ENCODE data around the gene STYXL2.

The STYXL2 gene

DNA sequence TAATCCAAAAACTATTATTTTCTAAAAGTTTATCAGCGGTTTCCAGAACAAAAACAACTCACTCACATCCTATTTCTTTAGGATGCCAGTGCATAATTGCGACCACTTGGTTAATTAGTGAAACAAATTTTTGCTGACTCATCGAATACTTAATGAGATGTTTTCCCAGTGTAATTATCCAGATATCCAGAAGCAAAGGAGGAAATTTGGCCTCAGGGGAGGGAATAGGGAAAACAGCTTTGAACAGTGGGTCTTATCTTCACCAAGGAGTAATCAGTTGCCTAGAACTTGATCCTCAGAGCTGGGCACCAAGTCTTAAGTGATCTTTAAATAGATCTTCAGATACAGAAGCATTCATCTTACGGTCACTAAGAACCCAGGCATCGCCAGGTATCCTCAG, 24.3 kb downstream of the STYXL2 start:
- no peak for DNase-seq (ENCODE audit: low read depth)
- no peak overlapping the region for H3K4me3 ChIP-seq (ENCODE audit: control insufficient read depth, low read depth, low read length)
- TF ChIP-seq, protein P1, sequence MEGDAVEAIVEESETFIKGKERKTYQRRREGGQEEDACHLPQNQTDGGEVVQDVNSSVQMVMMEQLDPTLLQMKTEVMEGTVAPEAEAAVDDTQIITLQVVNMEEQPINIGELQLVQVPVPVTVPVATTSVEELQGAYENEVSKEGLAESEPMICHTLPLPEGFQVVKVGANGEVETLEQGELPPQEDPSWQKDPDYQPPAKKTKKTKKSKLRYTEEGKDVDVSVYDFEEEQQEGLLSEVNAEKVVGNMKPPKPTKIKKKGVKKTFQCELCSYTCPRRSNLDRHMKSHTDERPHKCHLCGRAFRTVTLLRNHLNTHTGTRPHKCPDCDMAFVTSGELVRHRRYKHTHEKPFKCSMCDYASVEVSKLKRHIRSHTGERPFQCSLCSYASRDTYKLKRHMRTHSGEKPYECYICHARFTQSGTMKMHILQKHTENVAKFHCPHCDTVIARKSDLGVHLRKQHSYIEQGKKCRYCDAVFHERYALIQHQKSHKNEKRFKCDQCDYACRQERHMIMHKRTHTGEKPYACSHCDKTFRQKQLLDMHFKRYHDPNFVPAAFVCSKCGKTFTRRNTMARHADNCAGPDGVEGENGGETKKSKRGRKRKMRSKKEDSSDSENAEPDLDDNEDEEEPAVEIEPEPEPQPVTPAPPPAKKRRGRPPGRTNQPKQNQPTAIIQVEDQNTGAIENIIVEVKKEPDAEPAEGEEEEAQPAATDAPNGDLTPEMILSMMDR (IDR thresholded peaks at IDR 0.05; ENCODE audit: control insufficient read depth, insufficient read depth, low read depth, low read length, missing control alignments), result no peak

DNA sequence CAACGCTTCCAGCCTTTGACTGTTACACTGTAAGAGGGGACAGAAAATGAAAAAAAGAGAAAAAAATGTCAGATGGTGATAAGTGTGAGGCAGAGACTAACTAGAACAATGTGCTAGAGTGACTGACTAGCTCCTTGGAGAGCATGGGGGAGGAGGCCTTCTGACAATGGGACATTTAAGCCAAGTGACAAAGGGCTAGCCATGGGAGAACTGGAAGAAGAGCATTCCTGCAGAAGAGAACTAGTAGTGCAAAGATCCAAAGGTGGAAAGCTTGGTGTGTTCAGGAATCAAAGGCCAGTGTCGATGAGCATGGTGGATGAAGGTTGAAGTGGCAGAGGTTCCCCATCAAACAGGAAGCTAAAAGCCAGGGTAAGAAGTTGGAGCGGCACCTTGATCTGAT, 25.8 kb downstream of the STYXL2 start:
- H3K4me3 ChIP-seq (ENCODE audit: control insufficient read depth, low read depth, low read length), result no peak overlapping the region
- DNase-seq (ENCODE audit: low read depth), result no peak
- TF ChIP-seq, protein P1 (IDR thresholded peaks at IDR 0.05; ENCODE audit: control insufficient read depth, insufficient read depth, low read depth, low read length, missing control alignments), result no peak

DNA sequence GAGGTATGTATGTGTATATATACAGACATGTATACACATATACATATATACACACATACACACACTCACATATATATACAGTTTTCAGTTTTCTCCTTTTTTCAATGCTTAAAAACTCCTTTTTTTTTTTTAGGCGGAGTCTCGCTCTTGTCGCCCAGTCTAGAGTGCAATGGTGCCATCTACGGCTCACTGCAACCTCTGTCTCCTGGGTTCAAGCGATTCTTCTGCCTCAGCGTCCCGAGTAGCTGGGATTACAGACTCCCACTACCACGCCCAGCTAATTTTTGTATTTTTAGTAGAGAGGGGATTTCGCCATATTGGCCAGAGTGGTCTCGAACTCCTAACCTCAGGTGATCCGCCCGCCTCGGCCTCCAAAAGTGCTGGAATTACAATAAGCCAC, 27.0 kb downstream of the STYXL2 start:
- DNase-seq (ENCODE audit: low read depth), result no peak
- TF ChIP-seq, protein P1 (IDR thresholded peaks at IDR 0.05; ENCODE audit: control insufficient read depth, insufficient read depth, low read depth, low read length, missing control alignments), result no peak
- no peak overlapping the region for H3K4me3 ChIP-seq (ENCODE audit: control insufficient read depth, low read depth, low read length)

DNA sequence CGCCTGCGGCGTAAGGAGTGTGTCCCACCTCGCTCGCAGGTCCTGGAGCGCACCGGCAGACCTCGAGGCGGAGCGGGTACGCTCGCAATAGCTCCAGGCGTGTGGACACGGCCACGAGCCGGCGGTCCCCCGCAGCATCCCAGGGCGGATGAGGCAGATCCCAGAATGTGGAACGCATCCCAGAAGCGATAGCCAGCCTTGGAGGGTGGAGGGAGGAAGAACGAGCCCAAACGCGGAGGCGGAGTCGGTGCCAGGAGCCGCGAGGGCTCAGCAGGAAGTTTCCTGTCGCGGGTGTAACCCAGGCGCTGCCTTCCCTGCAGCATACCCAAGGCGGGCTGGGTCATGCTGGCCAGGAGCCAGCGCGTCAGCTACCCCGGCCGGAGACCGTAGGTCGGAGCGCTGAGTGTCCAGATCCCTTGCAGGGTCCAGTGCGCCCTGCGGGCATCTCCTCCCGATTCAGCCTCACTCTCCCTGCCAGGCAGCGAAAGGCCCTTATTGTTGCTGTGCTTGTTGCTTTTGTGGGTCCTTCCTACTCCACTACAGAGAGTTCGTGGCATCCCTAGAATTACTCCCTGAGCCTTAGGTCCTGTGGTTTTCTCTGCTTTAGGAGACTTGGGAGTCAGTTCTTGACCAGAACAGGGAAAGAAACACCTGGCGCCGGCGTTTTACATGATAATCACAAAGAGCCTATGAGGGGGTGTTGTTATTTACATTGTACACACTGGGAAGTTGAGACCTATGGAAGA, 27.7 kb downstream of the STYXL2 start:
- DNase-seq (ENCODE audit: low read depth), result no peak

DNA sequence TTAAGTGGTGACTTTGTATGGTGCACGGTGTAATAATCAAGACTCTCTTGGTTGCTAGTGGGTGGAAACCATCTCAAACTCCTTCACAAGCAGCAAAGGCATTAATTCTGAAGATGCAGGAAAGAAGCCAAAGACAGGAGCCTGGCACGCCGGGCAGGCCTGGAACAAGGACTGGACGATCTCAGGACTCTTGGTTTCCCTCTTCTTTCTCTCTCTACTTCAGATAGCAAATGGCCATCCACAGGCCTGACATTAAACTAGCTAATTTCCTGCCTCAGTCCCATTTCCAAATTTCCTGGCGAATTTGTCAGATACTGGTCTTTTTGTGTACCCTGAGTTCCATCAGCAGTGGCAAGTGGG, 28.2 kb downstream of the STYXL2 start:
- no peak for DNase-seq (ENCODE audit: low read depth)
- H3K4me3 ChIP-seq (ENCODE audit: control insufficient read depth, low read depth, low read length), result no peak overlapping the region
- TF ChIP-seq, protein P1 (IDR thresholded peaks at IDR 0.05; ENCODE audit: control insufficient read depth, insufficient read depth, low read depth, low read length, missing control alignments), result no peak

More for the DNA sequence above, 27.7 kb downstream of the STYXL2 start:
- H3K4me3 ChIP-seq (ENCODE audit: control insufficient read depth, low read depth, low read length), result no peak overlapping the region
- TF ChIP-seq, protein P1 (IDR thresholded peaks at IDR 0.05; ENCODE audit: control insufficient read depth, insufficient read depth, low read depth, low read length, missing control alignments), result no peak

DNA sequence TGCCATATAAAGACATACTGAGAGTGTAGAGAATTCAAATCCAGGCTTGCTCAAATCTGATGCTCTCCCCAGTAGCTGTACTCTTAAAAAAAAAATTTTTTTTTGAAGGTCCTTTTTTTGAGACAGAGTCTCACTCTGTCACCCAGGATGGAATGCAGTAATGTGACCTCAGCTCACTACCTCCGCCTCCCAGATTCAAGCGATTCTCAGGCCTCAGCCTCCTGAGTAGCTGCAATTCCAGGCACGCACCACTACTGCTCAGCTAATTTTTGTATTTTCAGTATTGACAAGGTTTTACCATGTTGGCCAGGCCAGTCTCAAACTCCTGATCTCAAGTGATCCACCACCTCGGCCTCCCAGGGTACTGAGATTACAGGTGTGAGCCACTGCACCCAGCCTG, 28.7 kb downstream of the STYXL2 start:
- TF ChIP-seq, protein P1 (IDR thresholded peaks at IDR 0.05; ENCODE audit: control insufficient read depth, insufficient read depth, low read depth, low read length, missing control alignments), result no peak

More for the DNA sequence above, 28.7 kb downstream of the STYXL2 start:
- no peak for DNase-seq (ENCODE audit: low read depth)
- no peak overlapping the region for H3K4me3 ChIP-seq (ENCODE audit: control insufficient read depth, low read depth, low read length)
